ENCODE data around the gene MEF2B.
"Not testable (repeated sequence)": the region's sequence is repeated elsewhere in the genome, so short reads cannot be mapped to it uniquely, and the experiment has no call there.

MEF2B gene

GRCh38 chr19:19121371-19121770 is 48.7 kb downstream of the MEF2B start:
- no peak for DNase-seq

DNA sequence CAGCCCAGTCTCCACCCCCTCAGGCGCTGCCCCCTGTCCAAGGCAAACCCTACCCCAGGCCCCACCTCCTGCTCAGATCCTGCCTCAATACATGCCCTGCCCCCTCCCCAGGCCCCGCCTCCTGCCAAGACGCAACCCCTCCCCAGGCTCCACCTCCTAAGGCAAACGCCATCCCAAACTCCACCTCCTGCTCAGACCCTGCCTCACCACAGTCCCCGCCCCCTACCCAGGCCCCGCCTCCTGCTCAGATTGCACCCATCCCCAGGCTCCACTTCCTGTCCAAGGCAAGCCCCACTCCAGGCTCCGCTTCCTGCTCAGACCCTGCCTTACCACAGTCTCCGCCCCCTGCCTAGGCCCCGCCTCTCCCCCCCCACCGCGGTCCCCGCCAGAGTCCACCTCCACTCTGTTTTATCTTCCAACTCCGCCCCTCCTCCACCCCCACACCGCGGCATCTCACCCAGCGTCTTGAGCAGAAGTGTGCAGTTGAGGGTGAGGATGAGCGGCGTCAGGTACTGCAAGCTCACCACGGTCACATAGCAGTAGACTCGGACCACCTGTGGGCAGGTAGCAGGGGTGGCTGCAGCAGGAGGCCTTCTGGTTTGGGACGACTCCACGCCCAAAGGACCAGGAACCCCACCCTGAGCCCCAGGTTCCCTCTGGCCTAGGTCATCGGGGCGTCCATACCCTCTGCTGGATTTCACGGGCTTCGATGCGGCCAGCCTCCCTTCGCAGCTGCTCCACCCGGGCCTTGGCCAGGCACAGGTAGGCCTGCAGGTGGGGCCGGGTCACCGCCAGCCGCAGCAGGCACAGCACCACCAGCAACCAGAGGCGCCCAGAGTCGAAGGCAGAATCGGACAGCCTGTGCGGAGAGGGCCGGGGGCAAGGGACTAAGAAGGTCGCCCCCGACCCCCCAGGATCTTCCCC is 49.5 kb downstream of the MEF2B start:
- DNase-seq, result no peak

GRCh38 chr19:19119325-19120237 is 50.5 kb downstream of the MEF2B start:
- DNase-seq, result no peak

DNA sequence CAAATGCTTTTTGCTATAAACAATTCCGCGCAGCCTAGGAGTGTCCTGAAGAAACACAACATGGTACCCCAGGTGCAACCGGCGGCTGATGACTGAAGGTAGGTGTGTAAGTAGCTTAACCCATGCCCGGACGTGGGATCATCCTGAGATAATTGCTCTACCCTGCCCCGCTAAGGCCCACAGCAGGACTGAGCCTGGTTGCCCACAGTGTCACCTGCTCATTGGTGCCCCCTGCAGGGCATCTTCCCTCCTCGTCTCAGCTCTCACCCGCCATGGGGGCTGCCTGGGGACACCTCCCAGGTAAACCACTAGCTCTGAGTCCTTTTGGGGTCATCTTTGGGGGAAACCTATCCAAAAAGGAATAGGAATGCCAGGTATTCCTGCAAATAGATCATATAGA is 54.1 kb downstream of the MEF2B start:
- peak; percentile 30 for DNase-seq

- DNase-seq, result no peak
These were observed 56.9 kb downstream of the MEF2B start for GRCh38 chr19:19113040-19113626.

GRCh38 chr19:19111967-19112580 is 58.0 kb downstream of the MEF2B start:
- no peak for DNase-seq

GRCh38 chr19:19111136-19111835 is 58.8 kb downstream of the MEF2B start:
- no peak for DNase-seq

DNA sequence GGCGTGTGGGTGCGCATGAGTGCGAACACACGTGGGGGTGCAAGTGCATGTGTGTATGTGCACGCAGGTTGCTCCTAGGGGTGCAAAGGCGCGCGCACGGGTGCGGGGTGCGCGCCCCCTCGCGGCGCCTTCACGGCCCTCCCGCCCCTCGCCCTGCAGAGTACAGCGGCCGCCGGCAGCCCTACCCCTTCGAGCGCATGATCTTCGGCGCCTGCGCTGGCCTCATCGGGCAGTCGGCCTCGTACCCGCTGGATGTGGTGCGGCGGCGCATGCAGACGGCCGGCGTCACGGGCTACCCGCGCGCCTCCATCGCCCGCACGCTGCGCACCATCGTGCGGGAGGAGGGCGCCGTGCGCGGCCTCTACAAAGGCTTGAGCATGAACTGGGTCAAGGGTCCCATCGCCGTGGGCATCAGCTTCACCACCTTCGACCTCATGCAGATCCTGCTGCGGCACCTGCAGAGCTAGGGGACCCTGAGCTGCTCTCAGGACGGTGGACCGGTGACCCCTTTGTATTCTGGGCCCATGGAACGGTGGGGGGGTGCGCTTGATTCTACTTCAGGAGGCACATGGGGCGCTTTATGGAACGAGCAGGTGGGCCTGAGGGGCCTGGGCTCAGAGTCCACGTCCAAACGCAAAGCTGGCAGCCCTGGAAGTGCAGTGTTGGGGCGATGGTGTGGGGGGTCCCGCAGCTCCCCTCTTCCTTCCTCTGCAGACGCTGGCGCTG is 59.5 kb downstream of the MEF2B start:
- no peak for DNase-seq

DNA sequence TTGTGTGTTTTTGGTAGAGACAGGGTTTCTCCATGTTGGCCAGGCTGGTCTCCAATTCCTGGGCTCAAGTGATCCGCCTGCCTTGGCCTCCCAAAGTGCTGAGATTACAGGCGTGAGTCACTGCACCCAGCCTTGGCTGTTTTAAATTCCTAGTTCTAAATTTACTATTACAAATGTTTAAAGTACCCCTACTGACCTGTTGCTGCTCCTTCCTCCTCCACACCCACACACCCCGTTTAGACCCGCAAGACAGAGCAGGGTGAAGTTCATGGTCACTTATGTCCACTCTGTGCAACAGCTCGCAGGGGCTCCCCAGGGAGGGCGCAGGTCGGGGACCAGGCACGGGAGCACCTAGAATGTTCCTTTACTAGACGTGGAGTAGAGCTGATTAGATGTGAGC is 60.5 kb downstream of the MEF2B start:
- DNase-seq, result no peak

- no peak for DNase-seq
These were observed 62.4 kb downstream of the MEF2B start for GRCh38 chr19:19107654-19108053.

GRCh38 chr19:19106938-19107337 is 63.1 kb downstream of the MEF2B start:
- DNase-seq, result not testable (repeated sequence)

DNA sequence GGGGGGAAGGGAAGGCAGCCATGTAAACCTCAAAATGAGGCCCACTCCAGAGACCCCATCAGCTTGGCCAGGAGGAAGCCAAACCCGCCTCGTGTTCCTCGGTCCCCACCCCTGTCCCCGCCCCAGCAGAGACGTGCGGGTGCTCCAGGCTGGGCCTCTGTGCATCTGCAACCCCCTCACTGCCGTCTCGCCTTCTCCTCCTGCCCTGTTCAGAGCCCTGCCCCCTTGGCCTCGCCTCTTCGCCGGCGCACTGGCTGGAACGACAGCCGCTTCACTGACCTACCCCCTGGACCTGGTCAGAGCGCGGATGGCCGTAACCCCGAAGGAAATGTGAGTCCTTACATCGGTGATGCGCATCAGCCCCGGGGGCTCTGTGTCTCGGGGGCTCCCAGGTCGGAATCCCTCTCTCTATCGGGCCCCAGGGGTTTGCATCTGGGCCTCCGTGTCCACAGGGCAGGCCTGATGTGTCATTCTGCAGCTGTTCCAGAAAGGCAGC is 64.0 kb downstream of the MEF2B start:
- no peak for DNase-seq

GRCh38 chr19:19105365-19106055 is 64.6 kb downstream of the MEF2B start:
- no peak for DNase-seq

DNA sequence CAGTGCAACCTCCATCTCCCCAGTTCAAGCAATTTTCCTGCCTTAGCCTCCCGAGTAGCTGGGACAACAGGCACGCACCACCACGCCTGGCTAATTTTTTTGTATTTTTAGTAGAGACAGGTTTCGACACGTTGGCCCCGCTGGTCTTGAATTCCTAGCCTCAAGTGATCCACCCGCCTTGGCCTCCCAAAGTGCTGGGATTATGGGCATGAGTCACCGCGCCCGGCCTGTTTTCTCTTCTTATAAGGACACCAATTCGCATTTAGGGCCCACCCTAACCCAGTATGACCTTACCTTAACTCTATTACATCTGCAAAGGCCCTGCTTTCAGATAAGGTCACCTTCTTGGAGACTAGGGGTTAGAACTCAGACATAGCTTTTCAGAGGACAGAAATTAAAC is 66.9 kb downstream of the MEF2B start:
- DNase-seq, result no peak

GRCh38 chr19:19102566-19102965 is 67.5 kb downstream of the MEF2B start:
- not testable (repeated sequence) for DNase-seq

DNA sequence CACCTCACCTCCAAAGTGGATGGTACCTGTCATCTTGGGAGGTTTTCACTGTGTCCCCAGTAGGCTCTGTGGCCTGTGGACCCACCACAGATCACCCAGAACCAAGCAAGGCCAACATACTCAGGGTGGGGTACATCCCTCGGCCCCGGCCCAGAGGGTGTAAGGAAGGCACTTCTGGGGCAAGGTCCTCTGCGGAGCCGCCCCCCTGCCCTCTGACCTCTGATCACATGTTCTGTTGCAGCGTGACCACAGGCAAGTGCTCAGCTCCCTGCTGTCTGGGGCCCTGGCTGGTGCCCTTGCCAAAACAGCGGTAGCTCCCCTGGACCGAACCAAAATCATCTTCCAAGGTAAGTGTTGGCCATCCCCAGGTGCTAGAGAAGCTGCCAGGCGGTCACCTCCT is 68.5 kb downstream of the MEF2B start:
- DNase-seq, result no peak

- no peak for DNase-seq
These were observed 71.1 kb downstream of the MEF2B start for GRCh38 chr19:19098703-19099632.

GRCh38 chr19:19098084-19098702 is 71.9 kb downstream of the MEF2B start:
- DNase-seq, result no peak
